GM19455 (cell line): ENCODE data around the gene NBEA.

Experiments used
- ATAC-seq: cut with Tn5 transposase; IDR thresholded peaks from one replicate; pipeline ENCODE4 v1.9.1; 2021; ENCODE audit not compliant: unreplicated experiment

The NBEA gene

GRCh38 chr13:35472323-35472881, 530.3 kb downstream of the NBEA start:
- no peak for ATAC-seq

GRCh38 chr13:35473206-35473775, 531.2 kb downstream of the NBEA start:
- ATAC-seq = no peak

GRCh38 chr13:35473802-35474201, 531.7 kb downstream of the NBEA start:
- no peak for ATAC-seq

GRCh38 chr13:35474496-35475211, 532.6 kb downstream of the NBEA start:
- no peak for ATAC-seq

GRCh38 chr13:35475212-35475959, 533.3 kb downstream of the NBEA start:
- ATAC-seq = no peak

- ATAC-seq = no peak
Measured at GRCh38 chr13:35475960-35476943, 534.2 kb downstream of the NBEA start, which contains the start of gene MAB21L1. MAB21L1 (minus strand) TSS chr13:35476689; CDS start chr13:35476138, 551 bp downstream.

- ATAC-seq = no peak
Measured at GRCh38 chr13:35477386-35477946, 535.4 kb downstream of the NBEA start.

- no peak for ATAC-seq
Measured at GRCh38 chr13:35478271-35479037, 536.4 kb downstream of the NBEA start.

- no peak for ATAC-seq
Measured at GRCh38 chr13:35479038-35479492, 537.0 kb downstream of the NBEA start.

- ATAC-seq = no peak
Measured at GRCh38 chr13:35479706-35480105, 537.6 kb downstream of the NBEA start.

- ATAC-seq = no peak
Measured at GRCh38 chr13:35480346-35480745, 538.3 kb downstream of the NBEA start.

GRCh38 chr13:35481777-35482176, 539.7 kb downstream of the NBEA start:
- no peak for ATAC-seq

- no peak for ATAC-seq
Measured at GRCh38 chr13:35482527-35482926, 540.5 kb downstream of the NBEA start.

- no peak for ATAC-seq
Measured at GRCh38 chr13:35483761-35484160, 541.7 kb downstream of the NBEA start.

GRCh38 chr13:35484384-35484783, 542.3 kb downstream of the NBEA start:
- no peak for ATAC-seq

GRCh38 chr13:35485424-35485823, 543.4 kb downstream of the NBEA start:
- ATAC-seq = no peak

GRCh38 chr13:35489050-35489449, 547.0 kb downstream of the NBEA start:
- ATAC-seq = no peak

GRCh38 chr13:35496006-35496405, 553.9 kb downstream of the NBEA start:
- no peak for ATAC-seq

GRCh38 chr13:35496761-35497386, 554.8 kb downstream of the NBEA start:
- ATAC-seq = no peak
